GM12878 (cell line): Measurements from ENCODE around the gene DCPS. TPM values are rescaled to one million over a fixed set of nuclear protein-coding genes. Genes with fewer than 3 reads are reported as not detected.
A peak's percentile ranks its signal among the peaks of the same experiment; 100 is the strongest.

Experiments used
- BCLAF1 ChIP-seq: fragments of 450-650 bp; IDR thresholded peaks from 2 replicates; pipeline ENCODE4 v1.6.1; 2017; ENCODE audit warnings: antibody characterized with exemption, mild to moderate bottlenecking, moderate library complexity
- BRCA1 ChIP-seq: IDR thresholded peaks from 2 replicates; pipeline ENCODE4 v1.6.1; 2011; ENCODE audit warnings: low read depth, low read length, improper control_type of control experiment
- CHD1 ChIP-seq: IDR thresholded peaks from 2 replicates; pipeline ENCODE4 v1.6.1; 2012; ENCODE audit warnings: low read depth, low read length, improper control_type of control experiment
- EED ChIP-seq: sonication (generic); IDR thresholded peaks from 2 replicates; pipeline ENCODE4 v1.6.1; 2016; ENCODE audit warnings: antibody characterized with exemption, low read depth
- ELK1 ChIP-seq: IDR thresholded peaks from 2 replicates; pipeline ENCODE4 v1.6.1; 2012; ENCODE audit warnings: low read depth, low read length, improper control_type of control experiment
- IKZF1 ChIP-seq: fragments of 450-650 bp; conservative IDR thresholded peaks from 2 replicates; pipeline ENCODE4 v1.6.1; 2017; ENCODE audit warnings: antibody characterized with exemption, mild to moderate bottlenecking
- KDM1A ChIP-seq: fragments of 200-600 bp; sonication (generic); IDR thresholded peaks from 2 replicates; pipeline ENCODE4 v1.6.1; 2016; ENCODE audit warnings: borderline replicate concordance
- LARP7 ChIP-seq: fragments of 450-650 bp; IDR thresholded peaks from 2 replicates; pipeline ENCODE4 v1.6.1; 2017; ENCODE audit warnings: mild to moderate bottlenecking
- NFYB ChIP-seq: IDR thresholded peaks from 2 replicates; pipeline ENCODE4 v1.6.1; 2011; ENCODE audit warnings: low read depth, mild to moderate bottlenecking, low read length, improper control_type of control experiment, moderate library complexity; ENCODE audit not compliant: insufficient read depth
- RAD51 ChIP-seq: fragments of 450-650 bp; IDR thresholded peaks from 2 replicates; pipeline ENCODE4 v1.6.1; 2016; ENCODE audit warnings: moderate library complexity, mild to moderate bottlenecking, inconsistent platforms
- SIN3A ChIP-seq: IDR thresholded peaks from 2 replicates; pipeline ENCODE4 v1.6.1; 2012; ENCODE audit warnings: low read depth, low read length, improper control_type of control experiment
- ZNF24 ChIP-seq: fragments of 450-650 bp; IDR thresholded peaks from 2 replicates; pipeline ENCODE4 v1.6.1; 2017; ENCODE audit warnings: antibody characterized with exemption, mild to moderate bottlenecking
- ZNF687 ChIP-seq: fragments of 450-650 bp; IDR thresholded peaks from 2 replicates; pipeline ENCODE4 v1.6.1; 2017; ENCODE audit warnings: mild to moderate bottlenecking, moderate library complexity
- polyA plus RNA-seq, 11 experiments: library from polyadenylated mRNA; depleted of rRNA in 4 of 11; unstranded in 6 of 11; stranded (reverse) in 5 of 11; fragments of >200 nt; fragmentation: Nextera tagmentation in 4 of 11; fragmentation: Illumina TruSeq in 1 of 11; extraction: Ambion mirVana in 4 of 11; extraction: Trizol in 1 of 11; gene quantifications; 1 replicate in 1 of 11; 2 replicates in 10 of 11; pipeline versions ENCODE4 v1.2.1 to v1.2.3, GENCODE V29; 2011 to 2016; ENCODE audit warnings: inconsistent platforms in 2 of 11, missing spikeins in 2 of 11, low read depth in 1 of 11
- total RNA-seq, 4 experiments: library from RNA; depleted of rRNA in 3 of 4; stranded (reverse); fragments of >200 nt in 3 of 4; fragmentation: Illumina TruSeq in 1 of 4; extraction: Trizol in 1 of 4; gene quantifications; 2 replicates each; pipeline versions ENCODE4 v1.2.1 to v1.2.3, GENCODE V29; 2013 to 2021
- TF ChIP-seq, protein P1 (sequence below): IDR thresholded peaks from 2 replicates; pipeline ENCODE4 v1.6.1; 2011; ENCODE audit warnings: low read depth, low read length, improper control_type of control experiment, borderline replicate concordance
- TF ChIP-seq, protein P2 (sequence below): fragments of 450-650 bp; conservative IDR thresholded peaks from 2 replicates; pipeline ENCODE4 v1.6.1; 2017; ENCODE audit warnings: mild to moderate bottlenecking, moderate library complexity

DCPS gene
- total and polyA plus RNA-seq, 10 of the 15 experiments (the other 5 are each of a cell fraction or from before 2014, with no cell fraction given) = 23.5 to 101 (median 67.4) TPM

DNA sequence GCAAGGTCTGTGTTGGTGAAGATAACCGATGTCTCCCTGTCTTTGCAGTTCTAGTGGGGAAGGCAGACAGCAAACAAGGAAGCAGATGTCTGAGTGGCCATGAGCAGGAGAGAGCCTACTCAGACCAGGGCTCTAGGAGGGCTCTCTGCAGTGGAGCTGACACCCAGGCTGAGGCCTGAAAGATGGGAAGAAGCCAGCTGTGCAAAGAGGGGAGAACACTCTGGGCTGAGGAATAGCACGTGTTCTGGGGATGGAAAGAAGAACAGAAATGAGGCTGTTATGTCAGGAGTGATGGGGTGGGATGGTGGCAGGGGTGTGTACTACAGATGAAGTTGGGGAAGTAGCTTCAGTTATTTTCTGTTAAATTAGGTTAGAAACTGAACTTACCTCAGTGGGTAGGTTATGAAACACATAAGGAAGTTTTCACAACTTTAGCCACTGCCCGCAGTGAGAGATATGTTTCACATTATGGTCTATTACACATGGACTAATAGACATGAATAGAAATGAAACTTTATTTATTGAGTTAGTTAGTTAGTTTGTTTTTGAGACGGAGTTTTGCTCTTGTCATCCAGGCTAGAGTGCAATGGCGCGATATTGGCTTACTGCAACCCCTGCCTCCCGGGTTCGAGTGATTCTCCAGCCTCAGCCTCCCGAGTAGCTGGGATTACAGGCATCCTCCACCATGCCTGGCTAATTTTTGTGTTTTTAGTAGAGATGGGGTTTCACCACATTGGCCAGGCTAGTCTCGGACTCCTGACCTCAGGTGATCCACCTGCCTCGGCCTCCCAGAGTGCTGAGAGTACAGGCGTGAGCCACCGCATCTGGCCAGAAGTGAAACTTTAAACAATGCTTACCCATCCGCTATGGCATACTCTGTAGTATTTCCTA lies 7.8 kb downstream of the DCPS start (continued):
- TF ChIP-seq NFYB = no peak
- TF ChIP-seq ZNF687 = no peak
- TF ChIP-seq, protein P1, sequence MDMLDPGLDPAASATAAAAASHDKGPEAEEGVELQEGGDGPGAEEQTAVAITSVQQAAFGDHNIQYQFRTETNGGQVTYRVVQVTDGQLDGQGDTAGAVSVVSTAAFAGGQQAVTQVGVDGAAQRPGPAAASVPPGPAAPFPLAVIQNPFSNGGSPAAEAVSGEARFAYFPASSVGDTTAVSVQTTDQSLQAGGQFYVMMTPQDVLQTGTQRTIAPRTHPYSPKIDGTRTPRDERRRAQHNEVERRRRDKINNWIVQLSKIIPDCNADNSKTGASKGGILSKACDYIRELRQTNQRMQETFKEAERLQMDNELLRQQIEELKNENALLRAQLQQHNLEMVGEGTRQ = no peak
- TF ChIP-seq BRCA1 = no peak
- no peak for TF ChIP-seq LARP7
- TF ChIP-seq KDM1A = no peak
- no peak for TF ChIP-seq BCLAF1
- TF ChIP-seq ELK1 = no peak
- TF ChIP-seq IKZF1 = peak; percentile 71
- TF ChIP-seq, protein P2, sequence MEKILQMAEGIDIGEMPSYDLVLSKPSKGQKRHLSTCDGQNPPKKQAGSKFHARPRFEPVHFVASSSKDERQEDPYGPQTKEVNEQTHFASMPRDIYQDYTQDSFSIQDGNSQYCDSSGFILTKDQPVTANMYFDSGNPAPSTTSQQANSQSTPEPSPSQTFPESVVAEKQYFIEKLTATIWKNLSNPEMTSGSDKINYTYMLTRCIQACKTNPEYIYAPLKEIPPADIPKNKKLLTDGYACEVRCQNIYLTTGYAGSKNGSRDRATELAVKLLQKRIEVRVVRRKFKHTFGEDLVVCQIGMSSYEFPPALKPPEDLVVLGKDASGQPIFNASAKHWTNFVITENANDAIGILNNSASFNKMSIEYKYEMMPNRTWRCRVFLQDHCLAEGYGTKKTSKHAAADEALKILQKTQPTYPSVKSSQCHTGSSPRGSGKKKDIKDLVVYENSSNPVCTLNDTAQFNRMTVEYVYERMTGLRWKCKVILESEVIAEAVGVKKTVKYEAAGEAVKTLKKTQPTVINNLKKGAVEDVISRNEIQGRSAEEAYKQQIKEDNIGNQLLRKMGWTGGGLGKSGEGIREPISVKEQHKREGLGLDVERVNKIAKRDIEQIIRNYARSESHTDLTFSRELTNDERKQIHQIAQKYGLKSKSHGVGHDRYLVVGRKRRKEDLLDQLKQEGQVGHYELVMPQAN = no peak
- TF ChIP-seq SIN3A = no peak
- no peak for TF ChIP-seq RAD51
- TF ChIP-seq ZNF24 = no peak
- no peak for TF ChIP-seq EED
- TF ChIP-seq CHD1 = no peak
